A673 (cell line): ENCODE measurements around the gene LARP7. TPM values are rescaled to one million over a fixed set of nuclear protein-coding genes. Genes with fewer than 3 reads are reported as not detected.

Experiments
- BruUV-seq: library from RNA; stranded (reverse); fragments of 400-500 nt; replicated peaks from 2 replicates; lab custom pipeline; 2021; lab: Mats Ljungman, UMichigan
- CTCF ChIA-PET: fragments of 300-600 bp; sonication (Branson Sonifier 250); formaldehyde crosslinking; loops from one replicate; lab custom pipeline; 2022; ENCODE audit warnings: antibody characterized with exemption; lab: Charles Lee
- POLR2A ChIA-PET: fragments of 300-600 bp; sonication (Branson Sonifier 250); formaldehyde crosslinking; loops from one replicate; lab custom pipeline; 2022; ENCODE audit warnings: antibody characterized with exemption; ENCODE audit not compliant: low non-redundant PET; lab: Charles Lee
- DNase-seq: peaks from one replicate; pipeline ENCODE4 v3.0.0-alpha.2; 2015; ENCODE audit warnings: low spot score
- H3K27ac ChIP-seq: fragments of 200-600 bp; sonication (generic); 2 replicates; pipeline ENCODE4 v1.5.1; 2016; ENCODE audit warnings: mixed run types, low read depth, mild to moderate bottlenecking, mixed read lengths, antibody characterized with exemption, low read length; ENCODE audit not compliant: poor library complexity, severe bottlenecking
- H3K27me3 ChIP-seq: fragments of 200-600 bp; sonication (generic); replicated peaks from 2 replicates; pipeline ENCODE4 v1.6.1; 2017; ENCODE audit warnings: mixed run types, low read depth, mild to moderate bottlenecking, mixed read lengths, antibody characterized with exemption, low read length; ENCODE audit not compliant: insufficient read depth, poor library complexity
- H3K36me3 ChIP-seq: fragments of 200-600 bp; sonication (generic); 2 replicates; pipeline ENCODE4 v1.6.1; 2016; ENCODE audit warnings: mixed run types, mild to moderate bottlenecking, mixed read lengths, antibody characterized with exemption, low read length; ENCODE audit not compliant: insufficient read depth, poor library complexity, severe bottlenecking
- H3K4me1 ChIP-seq: fragments of 200-600 bp; sonication (generic); 2 replicates; pipeline ENCODE4 v1.6.1; 2017; ENCODE audit warnings: mixed run types, mild to moderate bottlenecking, mixed read lengths, antibody characterized with exemption, low read length; ENCODE audit not compliant: insufficient read depth, poor library complexity, severe bottlenecking
- H3K4me3 ChIP-seq: fragments of 200-600 bp; sonication (generic); 2 replicates; pipeline ENCODE4 v1.5.1; 2016; ENCODE audit warnings: low read depth, mixed run types, mild to moderate bottlenecking, mixed read lengths, low read length; ENCODE audit not compliant: poor library complexity, severe bottlenecking
- H3K9me3 ChIP-seq: fragments of 200-600 bp; sonication (generic); 2 replicates; pipeline ENCODE4 v1.6.1; 2016; ENCODE audit warnings: mixed run types, low read depth, mild to moderate bottlenecking, mixed read lengths, antibody characterized with exemption, low read length; ENCODE audit not compliant: poor library complexity, severe bottlenecking
- EZH2 ChIP-seq: fragments of 200-600 bp; sonication (generic); IDR thresholded peaks from 2 replicates; pipeline ENCODE4 v1.6.1; 2017; ENCODE audit warnings: borderline replicate concordance, low read depth, mild to moderate bottlenecking, mixed read lengths, antibody characterized with exemption, low read length; ENCODE audit not compliant: poor library complexity, severe bottlenecking
- intact Hi-C: fragments of 100-400 bp; cut with micrococcal nuclease; formaldehyde crosslinking; loops from one replicate; pipeline ENCODE4 v1.10.0; 2022; ENCODE audit not compliant: unreplicated experiment
- total RNA-seq: library from RNA; stranded (reverse); gene quantifications from 2 replicates; pipeline ENCODE4 v1.2.3, GENCODE V29; 2021
- TF ChIP-seq, protein P1 (sequence below): fragments of 300-800, 200-600 bp; sonication (generic); conservative IDR thresholded peaks from 2 replicates; pipeline ENCODE4 v1.5.1; 2017; ENCODE audit warnings: low read depth, mild to moderate bottlenecking, antibody characterized with exemption, low read length, moderate library complexity, mixed read lengths

LARP7 gene
- total RNA-seq, 1 experiment from 2014 or later, result 40.8 TPM

DNA sequence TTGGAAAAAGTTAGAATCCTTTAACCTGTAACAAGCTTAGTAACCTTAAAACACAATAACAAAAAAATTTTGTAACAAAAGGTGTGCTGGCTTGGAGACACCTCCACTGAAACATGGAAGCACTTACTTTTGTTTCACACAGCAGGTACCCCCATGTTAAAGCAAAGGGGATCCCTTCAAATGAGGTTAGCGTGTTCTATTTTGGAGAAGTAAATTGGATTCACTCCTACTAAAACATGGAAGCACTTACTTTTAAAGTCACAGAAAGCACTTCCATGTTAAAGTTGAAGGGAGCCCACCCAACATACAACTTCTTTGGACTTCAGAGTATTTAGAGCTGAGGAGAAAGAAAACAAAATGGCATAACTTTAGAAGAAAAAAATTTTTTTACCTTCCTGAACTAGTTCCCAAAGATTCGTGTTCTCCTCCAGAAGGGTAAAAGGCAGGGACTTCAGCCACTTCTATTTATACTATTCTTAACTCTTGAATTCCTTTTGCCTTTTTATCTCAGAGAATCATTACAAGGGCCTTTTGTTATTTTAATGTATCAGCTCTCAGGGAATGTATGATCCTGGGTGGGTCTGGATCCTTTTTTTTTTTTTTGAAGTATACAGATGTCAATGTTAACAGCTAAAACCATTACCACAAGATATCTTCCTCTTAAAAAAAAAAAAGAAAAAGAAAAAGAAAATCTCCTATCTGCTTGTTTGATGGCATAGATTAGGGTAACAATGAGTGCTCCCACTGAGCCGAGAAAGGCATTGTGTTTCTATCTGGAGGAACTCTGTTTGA, 11.5 kb downstream of the LARP7 start:
- H3K36me3 ChIP-seq, result peaks cover 41% of the 10 kb centered on the region
- ChIA-PET CTCF (interaction anchor here (0.6 kb wide), 1 partner anchor 12 kb away, joined by 3 read pairs; no protein-coding TSS in a partner anchor), POLR2A (no interaction called here)
- H3K27ac ChIP-seq, result no peak overlapping the region
- H3K9me3 ChIP-seq, result no peaks in the 10 kb centered on the region
- intact Hi-C loops, result no loop called here
- TF ChIP-seq, protein P1, sequence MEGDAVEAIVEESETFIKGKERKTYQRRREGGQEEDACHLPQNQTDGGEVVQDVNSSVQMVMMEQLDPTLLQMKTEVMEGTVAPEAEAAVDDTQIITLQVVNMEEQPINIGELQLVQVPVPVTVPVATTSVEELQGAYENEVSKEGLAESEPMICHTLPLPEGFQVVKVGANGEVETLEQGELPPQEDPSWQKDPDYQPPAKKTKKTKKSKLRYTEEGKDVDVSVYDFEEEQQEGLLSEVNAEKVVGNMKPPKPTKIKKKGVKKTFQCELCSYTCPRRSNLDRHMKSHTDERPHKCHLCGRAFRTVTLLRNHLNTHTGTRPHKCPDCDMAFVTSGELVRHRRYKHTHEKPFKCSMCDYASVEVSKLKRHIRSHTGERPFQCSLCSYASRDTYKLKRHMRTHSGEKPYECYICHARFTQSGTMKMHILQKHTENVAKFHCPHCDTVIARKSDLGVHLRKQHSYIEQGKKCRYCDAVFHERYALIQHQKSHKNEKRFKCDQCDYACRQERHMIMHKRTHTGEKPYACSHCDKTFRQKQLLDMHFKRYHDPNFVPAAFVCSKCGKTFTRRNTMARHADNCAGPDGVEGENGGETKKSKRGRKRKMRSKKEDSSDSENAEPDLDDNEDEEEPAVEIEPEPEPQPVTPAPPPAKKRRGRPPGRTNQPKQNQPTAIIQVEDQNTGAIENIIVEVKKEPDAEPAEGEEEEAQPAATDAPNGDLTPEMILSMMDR, result no peak
- TF ChIP-seq EZH2, result no peak
- no peak overlapping the region for H3K4me3 ChIP-seq
- no peaks in the 10 kb centered on the region for H3K27me3 ChIP-seq
- BruUV-seq, result no TSS peak
- no peak for DNase-seq
- H3K4me1 ChIP-seq, result peaks cover 10% of the 10 kb centered on the region

DNA sequence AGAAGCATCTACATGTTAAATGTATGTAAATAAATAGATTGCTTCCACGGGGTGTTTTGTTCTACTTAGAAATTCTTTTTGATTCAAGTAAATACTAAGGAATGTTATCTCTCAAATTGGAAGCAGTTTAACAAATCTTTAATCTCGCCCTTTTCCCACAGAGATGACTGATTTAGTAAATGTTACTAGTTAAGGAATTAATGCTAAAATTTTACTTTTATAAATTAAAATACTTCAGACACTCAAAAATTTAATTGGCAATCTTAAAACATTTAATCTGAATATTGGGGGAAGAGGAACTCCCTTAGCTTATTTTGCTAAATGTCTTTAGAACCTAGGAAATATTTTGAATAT, 12.1 kb downstream of the LARP7 start:
- intact Hi-C loops, result no loop called here
- H3K27ac ChIP-seq, result no peak overlapping the region
- peaks cover 10% of the 10 kb centered on the region for H3K4me1 ChIP-seq
- H3K36me3 ChIP-seq, result peaks cover 45% of the 10 kb centered on the region
- H3K27me3 ChIP-seq, result no peaks in the 10 kb centered on the region
- no TSS peak for BruUV-seq
- DNase-seq, result no peak
- ChIA-PET CTCF (interaction anchor here (0.6 kb wide), 1 partner anchor 11 kb away, joined by 3 read pairs; no protein-coding TSS in a partner anchor), POLR2A (no interaction called here)
- no peak overlapping the region for H3K4me3 ChIP-seq
- H3K9me3 ChIP-seq, result no peaks in the 10 kb centered on the region
- TF ChIP-seq EZH2, result no peak
- TF ChIP-seq, protein P1, result no peak

DNA sequence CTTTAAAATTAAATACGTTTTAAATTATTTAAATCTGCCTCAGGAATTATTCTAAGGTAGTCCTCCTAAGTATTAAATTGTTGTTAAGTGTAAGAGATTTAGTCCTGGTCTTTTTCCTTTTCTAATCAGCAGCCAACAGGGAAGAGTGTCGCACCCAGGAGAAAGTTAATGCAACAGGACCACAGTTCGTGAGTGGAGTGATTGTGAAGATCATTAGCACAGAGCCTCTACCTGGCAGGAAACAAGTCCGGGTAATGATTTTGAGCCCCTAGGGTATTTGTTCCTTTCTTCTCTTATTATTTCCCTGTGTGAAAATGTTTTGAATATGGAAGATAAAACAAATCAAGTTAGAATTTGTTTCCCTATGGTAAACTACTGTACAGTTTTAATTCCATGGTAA, 13.4 kb downstream of the LARP7 start:
- H3K4me1 ChIP-seq, result peaks cover 10% of the 10 kb centered on the region
- intact Hi-C loops, result no loop called here
- H3K27ac ChIP-seq, result no peak overlapping the region
- no peaks in the 10 kb centered on the region for H3K27me3 ChIP-seq
- TF ChIP-seq, protein P1, result no peak
- no peak for TF ChIP-seq EZH2
- ChIA-PET POLR2A (no interaction called here), CTCF (no interaction called here)
- H3K36me3 ChIP-seq, result peaks cover 51% of the 10 kb centered on the region
- H3K9me3 ChIP-seq, result no peaks in the 10 kb centered on the region
- DNase-seq, result no peak
- no peak overlapping the region for H3K4me3 ChIP-seq
- BruUV-seq, result no TSS peak
